PFSK-1 (cell line): ENCODE measurements around the gene GPR173.

Experiments
- POLR2AphosphoS5 ChIP-seq: IDR thresholded peaks from 2 replicates; pipeline ENCODE4 v1.6.1; 2012; ENCODE audit warnings: low read depth, mild to moderate bottlenecking, control low read depth, low read length, moderate library complexity
- TAF1 ChIP-seq: IDR thresholded peaks from 2 replicates; pipeline ENCODE4 v1.6.1; 2012; ENCODE audit warnings: low read length, control low read depth, borderline replicate concordance; ENCODE audit not compliant: insufficient read depth

GRCh38 chrX:53005327-53005726 lies 43.3 kb upstream of the GPR173 start:
- TF ChIP-seq POLR2AphosphoS5 (no peak), TAF1 (no peak)
